IPS-15b (cell line): ENCODE data around the gene HSD11B2.

Experiments
- H3K27me3 ChIP-seq: one replicate; pipeline ENCODE4 v1.6.1; 2013; ENCODE audit warnings: low read length; ENCODE audit not compliant: control insufficient read depth, insufficient read depth
- H3K36me3 ChIP-seq: one replicate; pipeline ENCODE4 v1.6.1; 2013; ENCODE audit warnings: low read length; ENCODE audit not compliant: control insufficient read depth, insufficient read depth
- H3K4me1 ChIP-seq: one replicate; pipeline ENCODE4 v1.6.1; 2013; ENCODE audit warnings: mild to moderate bottlenecking, low read length; ENCODE audit not compliant: control insufficient read depth, insufficient read depth
- H3K4me3 ChIP-seq: one replicate; pipeline ENCODE4 v1.5.1; 2013; ENCODE audit warnings: low read depth, low read length
- H3K9ac ChIP-seq: one replicate; pipeline ENCODE4 v1.6.1; 2013; ENCODE audit warnings: low read depth, mild to moderate bottlenecking, low read length
- H3K9me3 ChIP-seq: one replicate; pipeline ENCODE4 v1.6.1; 2013; ENCODE audit warnings: mild to moderate bottlenecking, low read length; ENCODE audit not compliant: control insufficient read depth, insufficient read depth

Gene HSD11B2

DNA sequence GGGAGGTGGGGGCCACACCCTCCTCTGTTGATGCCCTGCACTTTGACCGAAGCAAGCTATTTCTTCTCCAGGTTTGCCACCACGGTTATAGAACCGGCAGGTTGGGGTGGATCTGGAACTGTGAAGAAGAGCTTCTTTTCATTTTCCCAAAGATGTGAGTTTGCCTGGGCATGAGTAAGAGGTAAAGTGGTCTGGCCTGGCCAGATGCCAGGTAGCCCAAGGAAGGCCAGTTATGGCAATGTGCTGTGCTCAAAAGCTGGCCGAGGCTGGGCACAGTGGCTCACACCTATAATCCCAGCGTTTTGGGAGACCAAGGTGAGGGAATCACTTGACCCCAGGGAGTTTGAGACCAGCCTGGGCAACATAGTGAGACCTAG is 31.3 kb downstream of the HSD11B2 start:
- Histone ChIP-seq H3K9me3 (no peaks in the 10 kb centered on the region), H3K27me3 (no peaks in the 10 kb centered on the region), H3K4me1 (peaks cover 2% of the 10 kb centered on the region), H3K36me3 (no peaks in the 10 kb centered on the region), H3K9ac (no peak overlapping the region), H3K4me3 (no peak overlapping the region)

DNA sequence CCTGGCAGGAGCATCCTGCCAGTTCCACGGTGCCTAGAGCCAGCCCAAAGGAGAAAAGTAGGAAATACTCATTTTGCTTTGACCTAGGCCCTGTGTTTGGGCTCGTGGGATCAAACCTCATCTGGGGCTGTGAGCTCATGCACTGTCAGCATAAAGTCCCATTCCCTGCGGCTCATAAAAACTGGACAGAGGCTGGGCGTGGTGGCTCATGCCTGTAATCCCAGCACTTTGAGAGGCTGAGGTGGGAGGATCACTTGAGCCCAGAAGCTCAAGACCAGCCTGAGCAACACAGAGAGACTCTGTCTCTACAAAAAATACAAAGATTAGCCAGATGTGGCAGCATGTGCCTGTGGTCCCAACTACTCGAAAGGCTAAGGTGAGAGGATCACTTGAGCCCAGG is 32.1 kb downstream of the HSD11B2 start:
- Histone ChIP-seq H3K27me3 (no peaks in the 10 kb centered on the region), H3K4me3 (no peak overlapping the region), H3K9me3 (no peaks in the 10 kb centered on the region), H3K36me3 (no peaks in the 10 kb centered on the region), H3K4me1 (peaks cover 2% of the 10 kb centered on the region), H3K9ac (no peak overlapping the region)

DNA sequence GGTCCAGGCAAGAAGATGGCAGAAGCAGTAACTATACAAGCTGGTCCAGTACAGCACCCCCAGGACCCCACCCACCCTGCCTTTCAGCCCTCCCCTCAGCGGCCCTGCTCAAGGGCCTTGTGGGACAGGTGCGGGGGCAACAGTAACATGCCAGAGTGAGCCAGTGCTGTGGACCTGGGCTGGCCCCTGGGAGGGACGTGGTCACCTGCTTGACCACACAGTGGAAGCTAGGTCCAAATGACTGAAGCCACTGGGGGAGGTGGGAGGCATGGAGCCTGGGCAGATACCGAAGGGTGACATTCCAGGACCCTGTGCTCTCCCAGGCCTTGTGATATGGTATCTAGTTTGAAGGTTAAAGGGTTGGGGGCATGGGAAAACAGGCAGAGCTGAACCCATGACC is 32.8 kb downstream of the HSD11B2 start:
- peaks cover 2% of the 10 kb centered on the region for H3K4me1 ChIP-seq
- H3K9ac ChIP-seq, result no peak overlapping the region
- no peaks in the 10 kb centered on the region for H3K9me3 ChIP-seq
- H3K27me3 ChIP-seq, result no peaks in the 10 kb centered on the region
- no peak overlapping the region for H3K4me3 ChIP-seq
- H3K36me3 ChIP-seq, result no peaks in the 10 kb centered on the region

DNA sequence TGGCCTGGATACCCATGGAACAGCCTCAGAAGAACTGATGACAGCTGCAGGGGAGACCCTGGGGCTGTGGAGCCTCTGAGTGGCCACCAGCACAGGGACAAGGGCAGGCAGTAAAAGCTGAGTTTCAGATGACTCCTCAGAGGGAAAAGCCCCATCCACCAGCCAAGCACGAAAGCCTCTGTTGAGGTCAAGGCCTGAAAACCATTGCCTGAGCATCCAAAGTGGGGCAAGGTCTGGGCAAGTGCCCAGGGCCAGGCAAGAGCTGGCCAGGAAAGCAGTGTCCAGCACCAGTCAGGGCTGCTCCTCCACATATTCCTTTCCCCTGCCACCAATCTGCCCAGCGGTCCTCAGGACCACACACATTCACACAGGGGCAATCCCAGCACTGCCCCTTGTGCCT is 33.6 kb downstream of the HSD11B2 start:
- H3K36me3 ChIP-seq, result no peaks in the 10 kb centered on the region
- H3K27me3 ChIP-seq, result no peaks in the 10 kb centered on the region
- H3K9me3 ChIP-seq, result no peaks in the 10 kb centered on the region

DNA sequence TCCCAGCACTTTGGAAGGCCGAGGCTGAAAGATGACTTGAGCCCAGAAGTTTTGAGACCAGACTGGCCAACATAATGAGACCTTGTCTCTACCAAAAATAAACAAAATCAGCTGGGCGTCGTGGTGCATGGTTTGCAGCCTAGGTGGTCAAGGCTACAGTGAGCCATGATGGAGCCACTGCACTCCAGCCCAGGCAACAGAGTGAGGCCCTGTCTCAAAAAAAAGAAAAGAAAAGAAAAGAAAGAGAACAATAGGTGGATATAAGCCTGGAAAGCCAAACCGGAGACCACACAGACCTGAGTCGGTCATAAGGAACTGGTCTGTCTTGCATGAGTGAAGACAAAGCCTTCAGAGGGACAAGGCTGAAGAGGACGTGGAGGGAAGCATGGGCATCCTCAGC is 35.7 kb downstream of the HSD11B2 start:
- H3K36me3 ChIP-seq, result no peaks in the 10 kb centered on the region
- no peaks in the 10 kb centered on the region for H3K9me3 ChIP-seq
- peaks cover 2% of the 10 kb centered on the region for H3K4me1 ChIP-seq
- no peak overlapping the region for H3K9ac ChIP-seq
- no peak overlapping the region for H3K4me3 ChIP-seq
- H3K27me3 ChIP-seq, result no peaks in the 10 kb centered on the region

More for the DNA sequence above, 33.6 kb downstream of the HSD11B2 start:
- H3K4me3 ChIP-seq, result no peak overlapping the region
- no peak overlapping the region for H3K9ac ChIP-seq
- peaks cover 2% of the 10 kb centered on the region for H3K4me1 ChIP-seq

DNA sequence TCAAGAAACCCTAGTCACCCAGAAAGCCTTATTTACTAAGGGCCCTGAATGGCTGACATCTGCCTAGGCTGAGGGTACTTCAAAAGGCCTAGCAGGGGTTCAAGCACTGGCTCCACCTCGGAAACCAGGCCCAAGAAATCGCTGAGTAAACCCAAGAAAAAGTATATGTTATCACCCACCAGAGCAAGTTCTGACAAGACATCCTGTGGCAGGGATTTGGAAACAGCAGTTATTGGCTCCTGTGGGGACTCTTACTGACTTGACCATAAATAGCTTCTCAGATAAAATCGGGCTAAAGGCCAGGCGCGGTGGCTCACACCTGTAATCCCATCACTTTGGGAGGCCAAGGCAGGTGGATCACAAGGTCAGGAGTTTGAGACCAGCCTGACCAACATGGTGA is 37.8 kb downstream of the HSD11B2 start:
- no peaks in the 10 kb centered on the region for H3K9me3 ChIP-seq
- no peak overlapping the region for H3K9ac ChIP-seq
- H3K4me3 ChIP-seq, result no peak overlapping the region

DNA sequence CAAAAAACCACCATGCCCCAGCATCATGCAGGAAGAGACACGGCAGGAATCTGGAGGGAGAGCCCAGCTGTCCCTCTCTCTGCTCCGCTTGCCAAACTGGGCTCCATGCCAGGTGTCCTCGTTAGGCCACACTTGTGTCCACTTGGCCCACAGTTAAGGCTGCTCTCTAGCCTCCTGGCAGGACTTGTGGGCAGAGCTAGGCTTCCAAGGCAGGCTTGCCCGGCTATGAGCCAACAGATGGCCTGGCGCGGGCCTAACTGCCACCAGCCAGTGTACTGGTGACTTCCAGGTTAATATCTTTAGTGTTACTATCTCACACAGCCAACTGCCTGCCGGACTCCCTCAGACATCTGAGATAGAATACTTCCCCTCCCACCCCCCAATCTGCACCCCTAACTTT is 39.4 kb downstream of the HSD11B2 start:
- Histone ChIP-seq H3K27me3 (no peaks in the 10 kb centered on the region), H3K9me3 (no peaks in the 10 kb centered on the region), H3K9ac (no peak overlapping the region), H3K4me1 (peaks cover 2% of the 10 kb centered on the region), H3K4me3 (no peak overlapping the region), H3K36me3 (no peaks in the 10 kb centered on the region)

More for the DNA sequence above, 37.8 kb downstream of the HSD11B2 start:
- Histone ChIP-seq H3K27me3 (no peaks in the 10 kb centered on the region), H3K4me1 (peaks cover 2% of the 10 kb centered on the region), H3K36me3 (no peaks in the 10 kb centered on the region)

DNA sequence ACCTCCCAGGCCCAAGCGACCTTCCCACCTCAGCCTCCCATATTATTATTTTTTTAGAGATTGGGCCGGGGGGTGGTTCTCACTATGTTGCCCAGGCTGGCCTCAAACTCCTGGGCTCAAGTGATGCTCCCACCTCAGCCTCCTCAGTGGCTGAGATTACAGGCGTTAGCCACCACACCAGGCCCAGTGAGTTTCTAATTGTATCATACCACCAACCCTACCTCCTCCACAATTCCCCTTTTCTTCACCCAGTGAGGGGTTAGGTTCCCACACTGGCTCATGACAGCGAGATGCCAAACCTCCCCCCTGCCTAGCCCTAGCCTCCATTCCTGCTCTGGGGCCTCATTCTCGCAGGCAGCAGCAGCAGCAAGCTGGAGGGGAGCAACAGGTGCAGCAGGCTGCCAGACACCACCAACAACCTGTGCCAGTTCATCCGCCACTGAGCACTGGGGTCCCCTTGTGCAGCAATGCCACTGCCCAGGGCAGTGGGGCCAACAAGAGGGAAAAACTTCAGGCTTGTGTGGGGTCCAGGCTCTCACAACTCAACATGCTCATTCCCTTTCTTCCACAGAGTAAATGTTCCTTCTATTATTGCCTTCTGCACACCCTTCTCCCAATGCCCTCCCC is 41.0 kb downstream of the HSD11B2 start:
- Histone ChIP-seq H3K9ac (no peak overlapping the region), H3K4me3 (no peak overlapping the region), H3K27me3 (no peaks in the 10 kb centered on the region), H3K9me3 (no peaks in the 10 kb centered on the region), H3K36me3 (no peaks in the 10 kb centered on the region), H3K4me1 (no peaks in the 10 kb centered on the region)

DNA sequence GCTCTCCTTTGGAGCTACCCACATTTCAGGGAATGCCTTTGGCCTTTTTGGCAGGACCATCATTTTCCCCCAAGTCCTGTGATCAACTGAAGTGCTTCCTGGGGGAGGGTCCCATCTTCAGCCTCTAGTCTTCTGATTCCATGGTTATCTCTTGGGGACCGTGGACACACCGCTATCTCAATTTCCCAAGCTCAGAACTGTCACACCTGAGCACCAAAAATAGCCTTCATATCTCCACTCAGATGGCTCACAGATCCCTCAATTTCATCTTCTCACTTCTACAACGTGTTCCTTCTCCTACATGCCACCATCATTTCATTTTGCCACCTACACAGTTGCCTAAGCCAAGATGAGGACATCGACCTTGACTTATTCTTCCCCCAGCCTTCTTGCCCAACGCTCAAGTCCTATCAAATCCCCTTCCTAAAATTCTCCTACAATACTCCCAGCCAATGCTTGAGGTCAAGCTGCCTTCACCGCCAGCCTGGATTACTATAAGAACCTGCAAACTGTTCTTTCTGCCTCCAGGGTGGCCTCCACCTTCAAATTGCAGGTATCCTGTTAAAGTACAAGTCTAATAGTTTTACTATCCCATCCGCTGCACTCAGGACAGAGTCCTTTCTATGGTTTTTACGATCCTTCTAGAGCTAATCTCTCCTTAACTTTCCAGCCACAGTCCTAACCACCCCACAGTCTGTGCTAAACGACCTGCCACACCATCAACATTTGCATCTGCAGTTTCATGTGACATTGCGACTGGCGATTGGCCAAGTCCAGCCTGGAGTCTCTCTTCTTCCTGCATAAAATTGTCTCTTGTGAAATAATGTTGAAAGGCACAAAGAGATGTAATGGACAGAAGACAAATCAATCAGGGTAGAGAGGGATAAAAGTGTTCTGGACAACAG is 43.9 kb downstream of the HSD11B2 start:
- no peaks in the 10 kb centered on the region for H3K27me3 ChIP-seq
- no peaks in the 10 kb centered on the region for H3K9me3 ChIP-seq
- no peaks in the 10 kb centered on the region for H3K4me1 ChIP-seq
- no peaks in the 10 kb centered on the region for H3K36me3 ChIP-seq
- no peak overlapping the region for H3K9ac ChIP-seq
- H3K4me3 ChIP-seq, result no peak overlapping the region

DNA sequence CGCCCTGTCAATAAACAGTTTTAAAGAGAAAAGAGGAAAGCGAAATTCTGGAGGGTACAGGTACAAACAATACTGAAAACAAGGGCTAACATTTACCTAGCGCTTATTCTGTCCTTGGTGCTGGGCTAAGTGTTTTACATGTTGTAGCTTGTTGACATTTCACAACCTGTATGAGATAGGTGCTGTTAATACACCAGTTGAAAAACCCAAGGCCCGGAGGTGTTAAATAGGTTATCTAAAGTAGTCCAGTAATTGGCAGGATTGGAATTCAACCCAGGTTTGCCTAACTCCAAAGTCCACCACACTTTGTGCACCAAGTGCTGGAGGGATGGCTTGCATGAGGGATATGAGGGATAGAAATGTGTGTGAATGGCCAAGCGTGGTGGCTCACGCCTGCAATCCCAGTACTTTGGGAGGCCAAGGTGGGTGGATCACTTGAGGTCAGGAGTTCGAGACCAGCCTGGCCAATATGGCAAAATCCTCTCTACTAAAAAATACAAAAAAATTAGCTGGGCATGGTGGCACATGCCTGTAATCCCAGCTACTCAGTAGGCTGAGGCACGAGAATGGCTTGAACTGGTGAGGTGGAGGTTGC is 47.1 kb downstream of the HSD11B2 start:
- Histone ChIP-seq H3K9me3 (no peaks in the 10 kb centered on the region), H3K36me3 (no peaks in the 10 kb centered on the region), H3K27me3 (no peaks in the 10 kb centered on the region), H3K4me3 (no peak overlapping the region), H3K4me1 (peaks cover 4% of the 10 kb centered on the region), H3K9ac (no peak overlapping the region)

DNA sequence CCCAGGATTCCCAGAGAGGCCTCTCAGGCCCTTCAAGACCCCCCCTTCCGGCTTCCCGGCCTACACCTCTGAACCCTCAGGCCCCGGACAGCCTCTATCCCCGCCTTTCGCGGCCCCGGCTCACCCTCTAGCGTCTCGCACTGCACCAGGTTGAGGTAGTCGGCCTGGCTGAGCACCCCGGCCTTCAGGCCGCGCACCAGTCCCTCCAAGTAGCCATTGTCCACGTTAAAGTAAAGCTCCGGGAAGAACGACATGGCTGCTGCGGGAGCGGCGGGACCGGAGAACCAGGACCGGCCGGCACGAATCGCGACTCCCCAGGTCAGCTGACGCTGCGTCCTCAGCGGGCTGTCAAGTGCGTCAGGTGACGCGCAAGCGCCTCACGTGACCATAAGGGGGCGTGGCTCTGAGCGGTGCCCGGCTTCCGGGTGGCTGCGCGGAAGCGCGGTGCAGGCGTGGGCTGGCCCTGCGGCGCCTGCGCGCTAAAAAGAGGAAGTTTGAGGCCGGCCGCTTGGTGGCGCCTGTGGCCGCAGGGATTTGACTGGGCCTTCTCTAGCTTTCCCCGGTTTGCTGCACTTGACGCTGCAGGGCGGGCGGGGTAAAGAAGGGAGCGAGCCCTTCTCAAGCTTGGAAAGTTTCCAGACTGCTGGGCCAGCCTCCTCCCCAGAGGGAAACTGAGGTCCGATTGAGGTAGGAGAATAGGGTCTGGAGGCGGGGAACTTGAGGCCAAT is 50.1 kb downstream of the HSD11B2 start, which contains the start of gene ATP6V0D1:
TSS of gene ATP6V0D1 (minus strand) at position 325 of the 728 bp plus-strand sequence. CDS start at position 254, 71 bp downstream.
- Histone ChIP-seq H3K4me3 (peak within 1 kb of the TSS; percentile 78), H3K27me3 (no peaks in the 10 kb centered on the region), H3K9me3 (no peaks in the 10 kb centered on the region), H3K36me3 (no peaks in the 10 kb centered on the region), H3K9ac (peak within 1 kb of the TSS; percentile 94), H3K4me1 (peaks cover 4% of the 10 kb centered on the region)
